DMS153 (cell line): ENCODE data around the gene PLCG2.
"Not testable (repeated sequence)": the region's sequence is repeated elsewhere in the genome, so short reads cannot be mapped to it uniquely, and the experiment has no call there.

Source experiments
- DNase-seq: peaks from one replicate; lab custom pipeline; 2025; lab: John Stamatoyannopoulos, UW

PLCG2 gene

DNA sequence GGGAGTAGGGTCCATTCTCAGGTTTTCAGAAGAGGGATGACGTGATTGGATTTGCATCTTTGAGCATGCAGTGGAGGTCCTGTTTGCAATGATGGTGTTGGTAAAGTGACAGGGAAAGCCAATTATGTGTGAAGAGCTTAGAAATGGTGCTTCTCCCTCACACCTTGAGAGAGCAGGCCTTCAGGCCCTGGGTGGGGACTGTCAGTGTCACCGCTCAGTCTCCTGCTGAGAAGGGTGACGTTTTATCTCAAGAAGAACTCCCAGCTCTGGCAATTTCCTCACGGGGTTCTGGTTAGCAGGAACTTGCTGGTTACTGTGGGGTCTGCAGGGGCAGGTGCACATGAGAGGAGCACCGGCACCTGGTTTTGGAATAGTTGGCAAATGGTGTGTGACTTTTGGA lies 11.2 kb downstream of the PLCG2 start:
- DNase-seq = no peak

DNA sequence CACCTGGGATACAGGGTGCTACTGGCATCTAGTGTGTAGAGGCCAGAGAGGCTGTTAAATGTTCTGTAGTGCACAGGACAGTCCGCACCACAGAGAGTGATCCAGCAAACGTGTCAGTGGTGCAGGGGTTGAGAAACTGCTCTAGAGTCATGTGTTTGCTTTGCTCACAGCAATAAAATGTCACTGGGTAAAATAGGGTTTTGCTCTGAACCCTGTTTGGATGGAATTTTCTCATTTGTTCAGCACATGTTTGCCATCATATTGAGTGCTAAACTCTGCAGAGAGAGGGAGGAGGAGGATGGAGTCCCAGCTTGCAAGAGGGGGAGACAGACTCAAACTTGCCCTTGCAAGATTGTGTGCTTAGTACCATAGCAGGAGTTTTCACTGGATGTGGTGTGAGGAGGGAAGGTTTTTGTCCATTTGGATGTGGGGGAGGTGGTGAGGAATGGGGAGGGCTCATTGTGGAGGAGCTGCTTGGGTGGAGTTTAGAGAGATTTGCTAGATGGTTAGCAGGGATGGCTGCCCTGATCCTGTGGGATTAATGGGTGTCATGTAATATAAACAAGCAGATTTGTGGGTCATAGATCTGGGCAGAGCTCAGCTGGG lies 11.8 kb downstream of the PLCG2 start:
- no peak for DNase-seq

DNA sequence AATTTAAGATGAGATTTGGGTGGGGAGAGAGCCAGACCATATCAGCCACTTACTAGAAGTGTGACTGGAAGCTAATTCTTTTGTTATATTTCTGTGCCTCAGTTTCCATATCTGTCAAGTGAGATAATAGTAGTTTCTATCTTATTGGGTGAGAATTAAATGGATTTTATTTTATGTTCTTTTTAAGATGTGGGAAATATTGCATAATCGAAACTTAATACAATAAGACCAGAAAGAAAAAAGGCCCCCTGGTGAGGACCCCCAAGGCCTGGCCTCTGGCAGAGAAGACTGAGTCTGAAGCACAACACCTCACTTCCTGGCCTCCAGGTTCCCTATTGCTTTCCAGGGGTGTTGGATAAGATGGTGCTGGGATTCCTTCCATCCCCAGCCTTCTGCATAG lies 13.7 kb downstream of the PLCG2 start:
- DNase-seq = no peak

DNA sequence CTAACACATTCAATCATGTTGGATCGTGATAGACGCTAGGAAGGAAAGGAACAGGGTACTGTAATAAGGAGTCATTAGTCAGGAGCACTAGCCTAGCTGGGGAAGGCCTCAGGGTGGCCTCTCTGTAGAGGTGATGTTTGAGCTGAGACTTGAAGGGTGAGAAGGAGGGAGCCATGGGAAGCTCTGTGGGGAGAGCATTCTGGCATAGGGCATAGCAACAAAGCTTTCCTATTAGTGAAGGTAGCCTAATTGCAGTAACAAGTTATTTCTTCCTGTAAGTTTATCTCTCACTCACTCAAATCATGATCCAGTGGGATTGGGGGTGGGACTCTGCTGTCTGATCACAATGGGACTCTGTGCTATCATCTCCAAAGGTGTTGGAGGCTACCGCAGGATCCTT lies 16.1 kb downstream of the PLCG2 start:
- DNase-seq = no peak

DNA sequence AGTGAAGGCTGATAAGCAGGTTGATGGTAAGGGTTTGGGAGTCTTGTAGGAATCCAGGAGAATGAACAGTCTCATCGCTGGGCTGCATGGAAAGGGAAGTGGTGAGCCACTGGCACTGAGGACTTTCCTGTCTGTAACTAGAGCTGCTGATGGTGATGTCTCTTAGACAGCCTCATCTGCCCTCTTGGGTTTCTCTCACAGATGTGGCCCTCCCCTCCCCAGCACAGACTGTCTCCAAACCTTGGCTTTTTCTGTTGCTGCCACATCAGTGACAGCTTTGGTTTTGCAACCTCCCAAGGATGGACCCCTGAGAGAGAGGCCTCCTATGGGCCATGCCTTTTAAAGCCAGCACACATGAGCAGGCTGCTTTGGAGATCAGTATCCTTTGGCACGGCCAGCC lies 16.9 kb downstream of the PLCG2 start:
- DNase-seq = no peak

DNA sequence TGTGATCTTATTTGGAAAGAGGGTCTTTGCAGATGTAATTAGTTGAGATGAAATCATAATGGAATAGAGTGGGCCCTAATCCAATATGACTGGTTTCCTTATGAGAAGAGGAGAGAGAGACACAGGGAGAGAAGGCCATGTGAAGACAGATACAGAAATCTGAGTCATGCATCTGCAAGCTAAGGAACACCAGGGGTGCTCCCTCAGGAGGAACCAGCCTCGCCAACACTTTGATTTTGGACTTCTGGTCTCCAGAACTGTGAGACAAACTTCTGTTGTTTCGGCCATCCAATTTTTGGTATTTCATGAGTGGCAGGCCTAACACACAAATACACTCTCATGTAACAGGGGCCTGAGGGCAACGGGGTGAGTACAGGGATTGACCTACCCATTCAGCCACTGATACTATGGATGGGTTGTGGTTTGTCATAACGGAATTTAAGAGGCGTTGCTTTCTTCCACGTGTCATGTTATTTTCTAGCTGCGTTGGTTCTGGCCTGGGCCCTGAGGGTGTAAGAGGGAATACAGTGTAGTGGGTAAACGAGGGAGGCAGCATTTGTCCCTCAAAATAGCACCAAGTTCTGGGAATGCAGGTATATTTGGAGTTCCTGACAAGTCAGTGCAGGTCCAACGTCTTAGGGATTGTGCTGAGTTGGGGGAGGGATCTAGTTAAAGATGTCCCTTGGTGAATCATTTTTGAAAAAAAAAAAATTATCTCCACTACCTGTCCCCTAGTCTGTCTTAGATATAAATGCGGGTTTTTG lies 17.7 kb downstream of the PLCG2 start:
- no peak for DNase-seq

DNA sequence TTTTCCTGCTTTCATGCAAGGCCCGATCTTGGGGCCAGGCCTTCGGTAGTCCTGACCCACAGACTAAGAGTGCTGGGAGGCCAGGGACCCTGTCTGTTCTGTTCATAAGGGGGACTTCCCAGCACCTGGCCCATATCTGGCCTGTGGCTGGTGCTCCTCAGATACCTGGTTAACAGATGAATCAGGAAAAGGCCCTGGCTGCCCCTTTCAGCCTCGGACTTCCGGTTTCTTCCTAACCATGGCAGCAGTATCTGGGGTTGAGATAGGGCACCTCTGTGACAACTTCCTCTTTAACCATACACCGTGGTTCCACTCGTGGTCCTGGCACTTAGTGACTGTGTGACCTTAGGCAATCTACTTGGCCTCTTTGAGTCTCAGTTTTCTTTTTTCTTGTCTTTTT lies 18.4 kb downstream of the PLCG2 start:
- DNase-seq = no peak

DNA sequence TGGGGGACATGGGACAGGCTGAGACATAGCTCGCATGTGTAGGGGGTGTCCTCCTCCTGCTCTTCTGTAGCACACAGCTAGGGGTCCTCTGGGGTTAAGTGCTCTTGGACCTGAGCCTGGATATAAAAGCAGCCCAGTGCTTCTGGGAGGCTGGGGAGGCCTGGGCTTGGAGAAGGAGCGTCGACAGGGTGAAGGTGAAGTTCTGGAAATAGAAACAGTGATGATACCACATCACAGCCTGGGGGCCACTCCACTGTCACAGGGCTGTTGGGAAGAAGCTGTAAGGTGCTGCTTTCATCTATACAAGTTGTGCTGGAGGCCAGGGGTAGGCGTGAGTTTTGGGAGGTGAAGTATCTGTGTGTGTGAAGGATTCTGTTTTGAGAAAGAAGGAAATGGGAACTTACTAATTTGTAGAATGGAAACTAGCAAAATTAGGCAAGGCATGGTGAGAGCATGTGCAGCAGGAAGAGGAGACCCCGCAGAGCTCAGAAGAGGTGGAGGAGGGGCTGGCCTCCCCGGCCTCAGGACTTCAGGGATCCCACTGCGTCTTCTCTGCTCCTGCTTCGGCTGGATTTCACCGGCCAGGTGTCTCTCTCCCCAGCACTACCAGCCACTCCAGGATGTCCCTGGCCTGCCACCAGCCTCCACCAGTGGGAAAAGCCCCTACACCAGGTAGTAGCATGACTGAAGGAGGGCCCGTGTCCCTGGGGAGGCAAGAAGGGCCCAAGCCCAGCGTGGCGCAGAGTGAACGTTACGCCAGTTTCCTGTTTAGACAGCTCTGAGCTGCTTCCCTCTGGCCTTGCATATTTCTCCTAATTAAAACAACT lies 19.4 kb downstream of the PLCG2 start:
- DNase-seq = no peak

DNA sequence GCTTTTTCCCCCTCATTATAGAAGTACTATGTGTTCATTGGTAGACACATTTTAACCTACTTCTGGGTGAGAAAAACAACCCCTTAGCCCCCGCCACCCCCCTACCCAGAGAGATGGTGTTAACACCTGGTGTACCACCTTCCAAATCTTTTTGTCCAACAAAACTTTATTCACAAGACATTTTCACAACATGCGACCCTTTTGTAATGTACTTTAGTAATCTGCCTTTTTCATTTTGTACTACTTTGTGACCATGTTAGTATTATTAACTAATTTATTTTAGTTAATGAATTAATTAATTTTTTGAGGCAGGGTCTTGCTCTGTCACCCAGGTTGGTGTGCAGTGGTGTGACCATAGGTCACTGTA lies 20.0 kb downstream of the PLCG2 start:
- no peak for DNase-seq

DNA sequence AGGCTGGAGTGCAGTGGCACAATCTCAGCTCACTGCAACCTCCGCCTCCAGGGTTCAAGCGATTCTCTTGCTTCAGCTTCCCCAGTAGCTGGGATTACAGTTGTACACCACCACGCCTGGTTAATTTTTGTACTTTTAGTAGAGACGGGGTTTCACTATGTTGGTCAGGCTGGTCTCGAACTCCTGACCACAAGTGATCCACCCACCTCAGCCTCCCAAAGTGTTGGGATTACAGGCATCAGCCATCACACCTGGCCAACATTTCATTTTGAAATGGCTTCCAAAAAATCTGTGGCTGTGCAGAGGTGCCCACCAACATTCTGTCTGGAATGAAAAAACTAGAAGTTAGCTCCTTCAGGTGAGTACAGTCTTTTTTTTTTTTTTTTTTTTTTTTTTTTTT lies 22.6 kb downstream of the PLCG2 start:
- not testable (repeated sequence) for DNase-seq

DNA sequence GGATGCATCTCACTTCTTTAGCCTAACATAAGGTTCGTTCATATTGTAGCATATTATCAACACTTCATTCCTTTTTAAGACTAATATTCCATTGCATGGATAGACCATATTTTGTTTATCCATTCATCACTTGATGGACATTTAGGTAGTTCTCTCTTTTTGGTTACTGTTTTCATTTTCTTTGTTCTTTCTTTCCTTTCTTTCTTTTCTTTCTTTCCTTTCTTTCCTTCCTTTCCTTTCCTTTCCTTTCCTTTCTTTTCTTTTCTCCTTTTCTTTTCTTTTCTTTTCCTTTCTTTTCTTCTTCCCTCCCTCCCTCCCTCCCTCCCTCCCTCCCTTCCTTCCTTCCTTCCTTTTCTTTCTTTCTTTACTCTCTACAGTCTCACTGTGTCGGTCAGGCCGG lies 24.2 kb downstream of the PLCG2 start:
- DNase-seq = no peak

DNA sequence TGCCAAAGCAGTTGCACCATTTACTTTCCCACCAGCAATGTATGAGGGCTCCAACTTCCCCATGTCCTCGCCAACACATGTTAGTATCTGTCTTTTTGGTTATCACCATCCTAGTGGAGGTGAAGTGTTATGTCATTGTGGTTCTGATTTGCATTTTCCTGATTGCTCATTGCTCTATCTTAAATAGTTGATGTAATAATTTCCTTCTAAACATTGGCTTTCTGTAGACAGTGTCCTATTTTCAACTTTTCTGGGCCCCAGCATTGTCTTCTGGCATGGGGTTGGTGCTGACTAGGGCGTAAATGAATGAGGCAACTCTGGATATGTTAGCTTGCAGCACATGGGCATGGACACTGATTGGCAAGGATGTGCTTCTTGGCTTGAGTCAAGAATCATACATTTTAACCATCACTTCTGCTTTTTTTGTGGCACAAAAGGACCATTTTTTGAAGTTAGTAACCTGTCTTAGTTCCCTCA lies 25.1 kb downstream of the PLCG2 start:
- DNase-seq = no peak

DNA sequence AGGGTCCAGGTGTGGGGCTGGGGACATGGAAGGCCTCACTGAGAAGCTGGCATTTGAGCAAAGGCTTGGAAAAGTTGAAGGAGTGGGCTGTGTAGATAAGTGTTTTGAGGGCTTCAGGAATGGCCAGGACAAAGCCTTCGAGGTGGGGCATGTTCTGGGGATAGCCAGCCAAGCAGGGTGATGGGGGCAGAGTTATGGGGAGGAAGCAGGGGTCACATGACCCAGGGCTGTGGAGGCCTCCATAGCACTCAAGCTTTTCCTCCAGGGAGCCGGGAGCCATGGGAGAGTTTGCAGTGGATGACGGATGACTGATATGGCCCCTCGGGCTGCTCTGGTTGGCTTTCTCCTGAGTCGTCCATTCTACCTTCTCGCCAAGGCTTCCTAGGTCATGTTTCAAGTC lies 27.6 kb downstream of the PLCG2 start:
- DNase-seq = no peak

DNA sequence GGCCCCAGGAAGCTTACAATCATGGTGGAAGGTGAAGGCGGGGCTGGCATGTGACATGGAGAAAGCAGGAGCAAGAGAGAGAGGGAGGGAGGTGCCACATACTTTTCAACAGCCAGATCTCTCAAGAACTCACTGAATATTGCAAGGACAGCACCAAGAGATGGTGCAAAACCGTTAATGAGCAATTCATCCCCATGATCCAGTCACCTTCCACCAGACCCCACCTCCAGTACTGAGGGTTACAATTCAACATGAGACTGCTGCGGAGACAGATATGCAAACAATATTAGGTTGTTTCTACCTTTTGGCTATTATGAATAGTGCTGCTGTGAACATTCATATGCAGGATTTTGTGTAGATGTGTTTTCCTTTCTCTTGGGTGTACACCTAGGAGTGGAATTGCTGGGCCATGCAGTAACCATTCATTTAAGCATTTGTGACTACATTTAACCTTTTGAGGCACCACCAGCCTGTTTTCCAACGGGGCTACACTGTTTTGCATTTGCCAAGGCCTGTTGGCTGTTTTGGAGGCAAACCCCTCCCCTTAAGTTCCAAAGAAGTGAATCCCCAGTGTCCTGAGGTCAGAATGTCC lies 28.8 kb downstream of the PLCG2 start:
- DNase-seq = no peak

DNA sequence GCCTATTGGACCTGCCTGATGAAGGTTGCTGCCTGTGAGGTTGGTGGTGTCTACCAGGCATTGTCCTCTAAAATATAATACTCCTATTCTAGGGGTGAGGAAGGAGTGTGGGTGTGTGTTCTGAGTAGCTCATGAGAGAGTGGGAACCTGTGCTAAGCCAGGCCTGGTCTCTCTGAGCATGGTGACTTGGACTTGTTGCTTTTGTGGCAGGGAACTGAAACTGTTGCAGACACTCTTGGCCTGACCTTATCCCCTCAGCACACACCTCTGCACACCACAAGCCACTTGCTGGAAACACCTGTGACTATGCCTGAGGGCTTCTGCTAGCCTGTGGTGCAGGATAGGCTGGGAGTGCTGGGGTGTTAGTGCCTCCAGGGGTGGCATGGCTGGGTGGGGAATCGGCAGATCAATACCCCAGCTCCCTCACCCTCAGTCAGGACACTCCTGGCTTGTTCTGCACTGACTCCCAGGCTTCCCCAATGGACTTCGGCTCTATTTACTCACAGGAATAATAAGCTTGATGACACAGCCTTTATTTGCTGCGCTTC lies 29.9 kb downstream of the PLCG2 start:
- no peak for DNase-seq

DNA sequence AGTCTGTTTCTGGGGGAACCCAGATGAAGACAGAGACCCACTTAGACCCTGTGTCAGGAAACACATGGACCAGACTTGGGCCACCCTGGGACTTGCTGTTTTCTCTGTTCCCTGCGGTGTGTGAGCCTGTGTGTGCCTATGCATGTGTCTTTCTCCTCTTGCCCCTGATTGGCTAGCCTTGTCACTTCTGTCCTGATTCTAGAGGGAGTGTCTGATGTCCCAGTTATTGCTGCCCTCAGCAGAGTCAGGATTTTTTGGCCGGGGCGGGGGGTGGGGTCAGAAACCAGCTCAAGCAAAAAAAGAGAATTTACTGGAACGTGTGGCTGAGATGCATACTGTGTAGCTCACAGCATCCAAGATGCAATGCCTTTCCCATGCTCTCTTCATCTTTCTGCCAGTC lies 30.5 kb downstream of the PLCG2 start:
- DNase-seq = no peak

DNA sequence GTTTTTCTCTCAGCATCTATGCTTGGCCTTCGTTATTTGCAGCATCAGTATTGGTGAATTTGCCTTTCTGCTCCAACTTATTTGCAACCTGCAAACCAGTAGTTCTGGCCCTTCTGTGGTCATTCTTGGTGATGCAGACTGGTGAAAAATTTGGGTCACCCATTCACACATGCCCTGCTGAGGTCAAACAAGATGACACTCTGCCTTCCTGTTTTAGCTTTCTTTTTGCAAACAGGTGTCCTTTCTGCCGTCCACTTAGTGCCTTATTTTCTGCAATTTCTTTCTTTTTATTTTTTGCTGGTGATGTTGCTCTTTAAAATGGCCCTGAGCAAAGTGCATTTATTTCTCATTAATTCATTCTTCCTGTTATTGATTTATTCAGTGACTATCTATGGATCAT lies 31.3 kb downstream of the PLCG2 start:
- DNase-seq = no peak

DNA sequence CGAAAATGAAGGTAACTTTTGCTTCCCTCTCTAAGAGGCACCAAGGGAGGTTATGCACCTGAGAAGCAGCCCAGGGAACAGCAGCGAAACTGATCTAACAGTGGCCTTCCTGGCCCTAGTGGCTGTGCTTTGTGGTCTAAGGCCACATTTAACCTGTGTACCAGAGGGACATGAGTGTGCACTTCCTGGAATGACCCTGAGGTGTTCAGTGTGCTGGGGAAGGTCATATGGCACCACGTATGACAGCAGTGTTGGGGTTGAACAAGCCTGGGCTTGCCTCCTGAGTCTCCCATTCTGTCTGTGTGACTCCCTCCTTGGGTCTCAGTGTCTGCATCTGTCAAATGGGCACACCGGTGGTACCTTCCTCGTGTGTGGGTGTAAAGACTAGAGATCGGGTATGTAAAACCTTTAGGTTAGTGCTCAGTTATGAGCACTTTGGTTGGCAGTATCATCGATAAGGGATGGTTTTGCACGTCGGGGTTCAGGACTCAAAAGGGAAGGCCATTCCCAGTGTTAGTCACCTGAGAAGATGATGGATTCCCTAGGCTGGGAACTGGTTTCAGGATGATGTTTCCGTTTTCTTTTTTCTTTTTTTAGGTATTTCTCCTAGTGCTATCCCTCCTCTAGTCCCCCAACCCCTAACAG lies 31.9 kb downstream of the PLCG2 start:
- DNase-seq = no peak

DNA sequence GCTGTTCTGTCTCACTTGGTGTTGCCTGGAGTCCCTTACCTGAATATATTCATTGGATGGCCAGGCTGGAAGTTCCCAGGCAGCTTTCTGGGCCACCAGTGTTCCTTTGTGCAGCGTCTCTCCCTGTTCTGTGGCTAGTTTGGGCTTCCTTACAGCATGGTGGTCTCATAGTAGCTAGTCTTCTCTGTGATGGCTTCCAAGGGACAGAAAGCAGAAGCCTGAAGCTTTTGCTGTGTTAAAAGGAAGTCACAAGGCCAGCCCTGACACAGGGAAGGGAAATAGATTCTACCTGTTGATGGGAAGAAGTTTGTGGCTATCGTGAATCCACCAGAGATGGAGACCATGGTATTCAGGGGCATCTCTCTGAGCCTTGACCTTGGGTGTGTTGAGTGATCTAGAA lies 34.6 kb downstream of the PLCG2 start:
- no peak for DNase-seq

DNA sequence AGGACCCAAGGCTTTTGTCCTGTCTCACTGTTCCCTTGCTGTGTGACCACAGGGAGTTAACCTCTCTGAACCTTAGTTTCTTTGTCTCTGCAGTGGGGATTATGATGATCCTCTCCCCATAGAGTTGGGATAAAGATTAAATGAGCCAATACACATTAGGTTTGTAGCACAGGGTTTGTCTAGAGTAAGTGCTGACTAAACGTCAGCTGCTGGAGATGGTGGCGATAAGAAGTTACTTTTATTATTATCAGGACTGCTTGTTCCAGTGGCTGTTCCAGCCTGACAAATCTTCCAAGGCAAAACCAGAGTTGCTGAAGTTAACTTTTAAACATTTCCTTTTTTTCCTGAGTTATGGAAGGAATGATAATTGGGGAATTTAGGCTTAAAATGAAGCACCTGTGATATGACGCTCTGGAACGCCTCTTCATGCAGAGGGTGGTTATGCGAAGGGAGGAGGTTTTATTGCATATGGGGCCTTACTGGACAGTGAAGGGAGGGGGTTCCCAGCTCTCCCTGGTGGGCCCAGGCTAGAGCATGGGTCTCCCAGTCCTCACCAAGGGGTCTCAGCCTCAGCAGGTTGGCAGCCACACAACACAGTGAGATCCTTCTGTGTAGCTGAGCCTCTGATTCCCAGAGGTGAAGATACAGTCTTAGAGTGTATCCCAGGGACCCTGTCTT lies 35.8 kb downstream of the PLCG2 start:
- no peak for DNase-seq

DNA sequence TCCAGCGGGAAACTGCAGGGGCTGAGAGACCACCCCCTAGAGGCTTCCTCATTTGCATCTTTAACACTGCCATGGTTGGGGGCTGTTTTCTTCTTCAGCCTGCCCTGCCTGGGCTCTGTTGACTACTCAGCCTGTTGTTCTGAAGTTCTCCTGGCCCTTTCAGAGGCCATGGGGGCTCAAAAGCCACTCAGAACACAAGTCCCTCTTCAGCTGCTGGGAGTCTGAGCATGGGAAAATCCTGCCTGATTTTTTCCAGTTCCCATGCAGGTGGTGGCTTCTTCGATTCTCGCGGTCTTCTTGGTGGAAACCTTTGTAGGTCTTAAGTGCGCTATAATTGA lies 36.3 kb downstream of the PLCG2 start:
- DNase-seq = no peak

DNA sequence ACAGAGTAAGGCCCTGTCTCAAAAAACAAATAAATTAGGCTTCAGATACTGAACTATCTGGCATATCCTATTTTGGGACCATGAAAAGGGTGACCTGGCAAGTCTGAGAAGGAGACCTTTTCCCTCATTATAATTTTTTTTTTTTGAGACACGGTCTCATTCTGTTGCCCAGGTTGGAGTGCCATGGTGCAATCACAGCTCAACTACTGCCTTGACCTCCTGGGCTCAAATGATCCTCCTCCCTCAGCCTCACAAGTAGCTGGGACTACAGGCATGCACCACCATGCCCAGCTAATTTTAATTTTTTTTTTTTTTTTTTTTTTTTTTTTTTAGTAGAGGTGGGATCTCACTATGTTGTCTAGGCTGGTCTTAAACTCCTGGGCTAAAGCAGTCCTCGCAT lies 37.3 kb downstream of the PLCG2 start:
- no peak for DNase-seq
